GM23338 (cell line): ENCODE data around the gene PRKCD. TPM values are rescaled to one million over a fixed set of nuclear protein-coding genes. Genes with fewer than 3 reads are reported as not detected.

ENCODE experiments used
- ATAC-seq: fragments of 200-7000 bp; cut with Tn5 transposase; 3 replicates; pipeline ENCODE4 v1.9.1; 2020
- DNase-seq: peaks from one replicate; pipeline ENCODE4 v3.0.0-alpha.2; 2015; ENCODE audit warnings: low spot score
- H2AFZ ChIP-seq: fragments of 200-600 bp; sonication (generic); 2 replicates; pipeline ENCODE4 v1.8.0; 2016; ENCODE audit warnings: antibody characterized with exemption, mild to moderate bottlenecking, moderate library complexity
- H3F3A ChIP-seq: fragments of 200-600 bp; sonication (generic); replicated peaks from 2 replicates; pipeline ENCODE4 v1.8.0; 2017; ENCODE audit warnings: antibody characterized with exemption, mixed run types, low read depth
- H3K27ac ChIP-seq: fragments of 200-600 bp; sonication (generic); 2 replicates; pipeline ENCODE4 v1.6.1; 2016; ENCODE audit warnings: low read depth
- H3K27me3 ChIP-seq: fragments of 200-600 bp; sonication (generic); 2 replicates; pipeline ENCODE4 v1.8.0; 2016; ENCODE audit warnings: mild to moderate bottlenecking, mixed run types, moderate library complexity; ENCODE audit not compliant: insufficient read depth
- H3K36me3 ChIP-seq: fragments of 200-600 bp; sonication (generic); 2 replicates; pipeline ENCODE4 v1.8.0; 2016; ENCODE audit warnings: mild to moderate bottlenecking; ENCODE audit not compliant: insufficient read depth
- H3K4me1 ChIP-seq: fragments of 200-600 bp; sonication (generic); 2 replicates; pipeline ENCODE4 v1.8.0; 2016; ENCODE audit warnings: mild to moderate bottlenecking, moderate library complexity; ENCODE audit not compliant: insufficient read depth
- H3K4me2 ChIP-seq: fragments of 200-600 bp; sonication (generic); 2 replicates; pipeline ENCODE4 v1.7.1; 2017; ENCODE audit warnings: mixed run types
- H3K4me3 ChIP-seq: fragments of 200-600 bp; sonication (generic); 2 replicates; pipeline ENCODE4 v1.6.1; 2016; ENCODE audit warnings: mixed run types
- H3K79me2 ChIP-seq: fragments of 200-600 bp; sonication (generic); replicated peaks from 2 replicates; pipeline ENCODE4 v1.8.0; 2017; ENCODE audit warnings: mild to moderate bottlenecking; ENCODE audit not compliant: insufficient read depth
- H3K9me2 ChIP-seq: fragments of 200-600 bp; sonication (generic); 2 replicates; pipeline ENCODE4 v1.8.0; 2017; ENCODE audit not compliant: insufficient read depth
- H4K20me1 ChIP-seq: fragments of 200-600 bp; sonication (generic); replicated peaks from 2 replicates; pipeline ENCODE4 v1.8.0; 2017; ENCODE audit warnings: mild to moderate bottlenecking; ENCODE audit not compliant: insufficient read depth
- H3K27ac Mint-ChIP-seq: 2 replicates; pipeline ENCODE4 v1.8.0; 2020; ENCODE audit warnings: inconsistent platforms, mild to moderate bottlenecking, moderate library complexity, mixed read lengths
- H3K27me3 Mint-ChIP-seq: 3 replicates; pipeline ENCODE4 v1.8.0; 2022; ENCODE audit warnings: low read depth, mild to moderate bottlenecking, moderate library complexity, mixed read lengths, inconsistent platforms; ENCODE audit not compliant: insufficient read depth, poor library complexity
- H3K36me3 Mint-ChIP-seq: 3 replicates; pipeline ENCODE4 v1.8.0; 2021; ENCODE audit warnings: low read depth, mild to moderate bottlenecking, inconsistent platforms, moderate library complexity, mixed read lengths
- H3K4me1 Mint-ChIP-seq: 3 replicates; pipeline ENCODE4 v1.8.0; 2020; ENCODE audit warnings: mild to moderate bottlenecking, inconsistent platforms, mixed read lengths
- H3K4me3 Mint-ChIP-seq: 3 replicates; pipeline ENCODE4 v1.8.0; 2021; ENCODE audit warnings: moderate library complexity, mild to moderate bottlenecking, inconsistent platforms, mixed read lengths
- H3K9me3 Mint-ChIP-seq: 3 replicates; pipeline ENCODE4 v1.8.0; 2020; ENCODE audit warnings: moderate library complexity, mild to moderate bottlenecking, inconsistent platforms, mixed read lengths
- CREB1 ChIP-seq: fragments of 250-450 bp; sonication (Bioruptor Pico); IDR thresholded peaks from 2 replicates; pipeline ENCODE4 v1.5.0; 2020; ENCODE audit warnings: low read depth, mild to moderate bottlenecking, moderate library complexity
- EZH2 ChIP-seq: fragments of 200-600 bp; sonication (generic); IDR thresholded peaks from one replicate; pipeline ENCODE4 v1.8.0; 2017; ENCODE audit warnings: antibody characterized with exemption, mild to moderate bottlenecking, low read depth; ENCODE audit not compliant: unreplicated experiment
- REST ChIP-seq: IDR thresholded peaks from one replicate; pipeline ENCODE4 v1.6.1; 2018; ENCODE audit warnings: antibody characterized with exemption; ENCODE audit not compliant: unreplicated experiment
- STAT1 ChIP-seq: IDR thresholded peaks from one replicate; pipeline ENCODE4 v1.6.1; 2016; ENCODE audit warnings: antibody characterized with exemption; ENCODE audit not compliant: unreplicated experiment
- ZNF114 ChIP-seq: fragments of 250-450 bp; sonication (Bioruptor Pico); IDR thresholded peaks from 2 replicates; pipeline ENCODE4 v1.5.0; 2020; ENCODE audit warnings: mild to moderate bottlenecking, moderate library complexity
- ZNF331 ChIP-seq: fragments of 250-450 bp; sonication (Bioruptor Pico); IDR thresholded peaks from 2 replicates; pipeline ENCODE4 v1.5.0; 2020; ENCODE audit warnings: low read depth, mild to moderate bottlenecking, moderate library complexity
- polyA plus RNA-seq: library from polyadenylated mRNA; unstranded; fragments of >200 nt; fragmentation: Nextera tagmentation; extraction: Ambion mirVana; gene quantifications from 2 replicates; pipeline ENCODE4 v1.2.1, GENCODE V29; 2016
- total RNA-seq: library from RNA; depleted of rRNA; stranded (reverse); fragments of >200 nt; shearing (Covaris generic); gene quantifications from 2 replicates; pipeline ENCODE4 v1.2.3, GENCODE V29; 2014
- TF ChIP-seq, protein P1 (sequence below): IDR thresholded peaks from 2 replicates; pipeline ENCODE4 v1.6.1; 2016; ENCODE audit warnings: antibody characterized with exemption

Gene PRKCD
- total and polyA plus RNA-seq, 2 experiments from 2014 or later = 11.3 to 11.8 TPM

DNA sequence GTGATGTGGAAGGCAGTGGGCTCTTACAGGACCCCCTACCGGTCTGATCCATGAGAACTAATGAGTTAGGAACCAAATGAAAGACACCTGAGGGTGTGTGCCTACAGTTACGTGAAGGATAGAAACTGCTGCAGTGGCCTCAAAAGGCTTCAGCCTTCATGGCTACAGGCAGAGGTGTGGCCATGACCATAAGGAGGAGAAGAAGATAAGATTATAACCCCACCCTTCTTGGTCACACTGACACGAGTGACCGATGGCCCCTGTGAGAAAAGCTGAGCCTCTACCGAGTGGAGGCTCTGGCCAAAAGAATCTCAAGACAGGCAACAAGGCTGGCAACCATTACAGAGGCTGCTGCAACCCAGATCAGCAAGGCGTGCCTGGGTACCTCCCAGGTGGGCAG, 37.1 kb upstream of the PRKCD start (continued):
- TF ChIP-seq REST (no peak), ZNF114 (CRISPR knock-in tag) (no peak), EZH2 (no peak), STAT1 (no peak), CREB1 (CRISPR knock-in tag) (no peak)
- TF ChIP-seq, protein P1, sequence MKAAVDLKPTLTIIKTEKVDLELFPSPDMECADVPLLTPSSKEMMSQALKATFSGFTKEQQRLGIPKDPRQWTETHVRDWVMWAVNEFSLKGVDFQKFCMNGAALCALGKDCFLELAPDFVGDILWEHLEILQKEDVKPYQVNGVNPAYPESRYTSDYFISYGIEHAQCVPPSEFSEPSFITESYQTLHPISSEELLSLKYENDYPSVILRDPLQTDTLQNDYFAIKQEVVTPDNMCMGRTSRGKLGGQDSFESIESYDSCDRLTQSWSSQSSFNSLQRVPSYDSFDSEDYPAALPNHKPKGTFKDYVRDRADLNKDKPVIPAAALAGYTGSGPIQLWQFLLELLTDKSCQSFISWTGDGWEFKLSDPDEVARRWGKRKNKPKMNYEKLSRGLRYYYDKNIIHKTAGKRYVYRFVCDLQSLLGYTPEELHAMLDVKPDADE = no peak

DNA sequence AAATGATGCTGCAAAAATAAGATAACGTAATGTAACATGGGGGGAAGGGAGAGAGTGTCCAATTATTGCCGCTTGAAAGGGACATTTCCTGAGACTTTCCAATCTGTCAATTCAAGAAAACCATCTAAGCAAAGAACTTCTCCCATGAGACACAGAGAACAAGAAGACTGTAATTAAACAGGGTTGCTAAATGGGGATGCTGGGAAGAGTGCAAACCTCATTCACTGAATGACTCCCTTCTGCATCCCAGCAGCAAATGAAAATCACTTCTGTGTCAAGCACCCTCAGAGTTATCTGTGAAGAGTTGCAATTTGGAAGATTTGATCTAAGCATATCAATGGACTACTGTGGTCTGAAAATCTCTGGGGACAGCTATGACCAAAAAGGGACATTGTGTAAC, 34.4 kb upstream of the PRKCD start:
- peaks cover 20% of the 10 kb centered on the region for H3K36me3 ChIP-seq
- no peak for TF ChIP-seq CREB1 (CRISPR knock-in tag)
- no peak for TF ChIP-seq ZNF331 (CRISPR knock-in tag)
- no peak for TF ChIP-seq ZNF114 (CRISPR knock-in tag)
- no peak for TF ChIP-seq REST
- ATAC-seq (no peak), DNase-seq (no peak)
- no peak overlapping the region for H2AFZ ChIP-seq
- H3K36me3 Mint-ChIP-seq = peaks cover 28% of the 10 kb centered on the region
- no peak overlapping the region for H3K4me2 ChIP-seq
- H3K27ac Mint-ChIP-seq = no peak overlapping the region
- peaks cover 5% of the 10 kb centered on the region; the same call in 1 of the 2 replicates for H4K20me1 ChIP-seq
- H3K27ac ChIP-seq = no peak overlapping the region
- H3K9me2 ChIP-seq = no peaks in the 10 kb centered on the region
- H3K79me2 ChIP-seq = peaks cover 15% of the 10 kb centered on the region
- H3K4me3 ChIP-seq = no peak overlapping the region
- H3F3A ChIP-seq = peaks cover 3% of the 10 kb centered on the region; the same call in 1 of the 2 replicates
- peaks cover 11% of the 10 kb centered on the region for H3K4me1 Mint-ChIP-seq
- H3K4me3 Mint-ChIP-seq = no peak overlapping the region
- no peaks in the 10 kb centered on the region for H3K9me3 Mint-ChIP-seq
- peaks cover 4% of the 10 kb centered on the region for H3K4me1 ChIP-seq
- H3K27me3 ChIP-seq = no peaks in the 10 kb centered on the region
- H3K27me3 Mint-ChIP-seq = no peaks in the 10 kb centered on the region
